GM12878 (cell line): ENCODE results near the gene DVL2. TPM values are rescaled to one million over a fixed set of nuclear protein-coding genes. Genes with fewer than 3 reads are reported as not detected.
A peak's percentile ranks its signal among the peaks of the same experiment; 100 is the strongest.

Source experiments
- ATAC-seq: fragments of 200-7000 bp; cut with Tn5 transposase; 3 replicates; pipeline ENCODE4 v1.9.1; 2020; ENCODE audit warnings: mild to moderate bottlenecking, moderate library complexity
- BruUV-seq: library from RNA; stranded (reverse); fragments of 400-500 nt; replicated peaks from 2 replicates; lab custom pipeline; 2021; lab: Mats Ljungman, UMichigan
- CTCF ChIA-PET: fragments of 300-600 bp; sonication (Branson Sonifier 250); formaldehyde crosslinking; extraction: SDS; loops from one replicate; lab custom pipeline; 2021; ENCODE audit warnings: inconsistent platforms; lab: Yijun Ruan, JAX
- POLR2A ChIA-PET: fragments of 350-600 bp; formaldehyde crosslinking; extraction: SDS; loops from one replicate; lab custom pipeline; 2021; ENCODE audit warnings: inconsistent platforms; lab: Charles Lee
- RAD21 ChIA-PET: fragments of 300-600 bp; sonication (Branson Sonifier 250); formaldehyde crosslinking; loops from one replicate; lab custom pipeline; 2023; ENCODE audit warnings: antibody characterized with exemption; ENCODE audit not compliant: unreplicated experiment; lab: Charles Lee
- SMC1A ChIA-PET: fragments of 300-600 bp; sonication (Branson Sonifier 250); formaldehyde crosslinking; loops from one replicate; lab custom pipeline; 2023; ENCODE audit not compliant: unreplicated experiment, uncharacterized antibody; lab: Charles Lee
- DNase-seq: peaks from one replicate; pipeline ENCODE4 v3.0.0-alpha.2; 2011; ENCODE audit warnings: low read depth, low spot score
- FAIRE-seq: peaks from 3 replicates; lab custom pipeline; 2011; peaks lifted over from hg19 to GRCh38; lab: Jason Lieb, UNC
- H2AFZ ChIP-seq: 2 replicates; pipeline ENCODE4 v1.6.0; 2011; ENCODE audit warnings: low read depth, low read length, control low read depth; ENCODE audit not compliant: control insufficient read depth
- H3K27ac ChIP-seq: 2 replicates; pipeline ENCODE4 v1.5.1; 2011; ENCODE audit warnings: control low read depth; ENCODE audit not compliant: control insufficient read depth, insufficient read depth
- H3K27me3 ChIP-seq, 2 experiments: replicated peaks in 1 of 2; 2 replicates each; pipeline versions ENCODE4 v1.6.0 to v1.6.1; 2011; ENCODE audit warnings: low read length in 1 of 2; ENCODE audit not compliant: control insufficient read depth in 2 of 2, insufficient read depth in 2 of 2
- H3K36me3 ChIP-seq, 2 experiments: 2 replicates each; pipeline ENCODE4 v1.5.1; 2011; ENCODE audit warnings: low read length in 1 of 2; ENCODE audit not compliant: control insufficient read depth in 2 of 2, insufficient read depth in 2 of 2
- H3K4me1 ChIP-seq: 2 replicates; pipeline ENCODE4 v1.6.1; 2011; ENCODE audit warnings: mild to moderate bottlenecking, low read length, moderate library complexity, mixed read lengths; ENCODE audit not compliant: control insufficient read depth, insufficient read depth
- H3K4me2 ChIP-seq: 2 replicates; pipeline ENCODE4 v1.6.0; 2011; ENCODE audit warnings: control low read depth; ENCODE audit not compliant: control insufficient read depth, insufficient read depth
- H3K4me3 ChIP-seq: fragments of 200-600 bp; sonication (generic); 2 replicates; pipeline ENCODE4 v1.5.1; 2016
- H3K79me2 ChIP-seq: 2 replicates; pipeline ENCODE4 v1.6.0; 2011; ENCODE audit warnings: low read length; ENCODE audit not compliant: control insufficient read depth, insufficient read depth
- H3K9ac ChIP-seq: 2 replicates; pipeline ENCODE4 v1.8.0; 2011; ENCODE audit warnings: low read length, control low read depth, mixed read lengths; ENCODE audit not compliant: control insufficient read depth, insufficient read depth
- H3K9me3 ChIP-seq: replicated peaks from 3 replicates; pipeline ENCODE4 v1.5.1; 2011; ENCODE audit warnings: mild to moderate bottlenecking, low read length; ENCODE audit not compliant: control insufficient read depth, insufficient read depth
- H4K20me1 ChIP-seq: 2 replicates; pipeline ENCODE4 v1.6.0; 2011; ENCODE audit not compliant: control insufficient read depth, insufficient read depth
- BHLHE40 ChIP-seq, 2 experiments: fragments of 450-650 bp in 1 of 2; IDR thresholded peaks; 2 replicates each; pipeline ENCODE4 v1.6.1; 2011 to 2017; ENCODE audit warnings: low read depth in 2 of 2, borderline replicate concordance in 1 of 2, improper control_type of control experiment in 1 of 2, low read length in 1 of 2, mild to moderate bottlenecking in 1 of 2
- EGR1 ChIP-seq, 2 experiments: IDR thresholded peaks; 1 replicate in 1 of 2; 2 replicates in 1 of 2; pipeline ENCODE4 v1.6.1; 2011 to 2012; ENCODE audit warnings: low read depth in 2 of 2, low read length in 2 of 2, borderline replicate concordance in 1 of 2, mild to moderate bottlenecking in 1 of 2, moderate library complexity in 1 of 2
- YY1 ChIP-seq: IDR thresholded peaks from 2 replicates; pipeline ENCODE4 v1.6.1; 2011; ENCODE audit warnings: low read depth, mild to moderate bottlenecking, low read length
- WGBS: methylation state at CpG from one replicate; pipeline ENCODE4 v1.1.6; 2016; ENCODE audit warnings: low lambda C conversion rate; ENCODE audit not compliant: insufficient replicate concordance, insufficient coverage; ENCODE audit errors: missing lambda C conversion rate; 5-methylcytosine and 5-hydroxymethylcytosine counted together
- in situ Hi-C: fragments of 300-500 bp; cut with MboI; formaldehyde crosslinking; loops from 9 replicates; pipeline ENCODE4 v1.14.3; 2018; ENCODE audit warnings: mixed read lengths
- intact Hi-C: fragments of 100-400 bp; cut with micrococcal nuclease; formaldehyde crosslinking; loops from one replicate; pipeline ENCODE4 v1.14.2; 2022; ENCODE audit not compliant: unreplicated experiment
- polyA plus RNA-seq, 11 experiments: library from polyadenylated mRNA; depleted of rRNA in 4 of 11; unstranded in 6 of 11; stranded (reverse) in 5 of 11; fragments of >200 nt; fragmentation: Nextera tagmentation in 4 of 11; fragmentation: Illumina TruSeq in 1 of 11; extraction: Ambion mirVana in 4 of 11; extraction: Trizol in 1 of 11; gene quantifications; 1 replicate in 1 of 11; 2 replicates in 10 of 11; pipeline versions ENCODE4 v1.2.1 to v1.2.3, GENCODE V29; 2011 to 2016; ENCODE audit warnings: inconsistent platforms in 2 of 11, missing spikeins in 2 of 11, low read depth in 1 of 11
- total RNA-seq, 4 experiments: library from RNA; depleted of rRNA in 3 of 4; stranded (reverse); fragments of >200 nt in 3 of 4; fragmentation: Illumina TruSeq in 1 of 4; extraction: Trizol in 1 of 4; gene quantifications; 2 replicates each; pipeline versions ENCODE4 v1.2.1 to v1.2.3, GENCODE V29; 2013 to 2021
- TF ChIP-seq, protein P1 (sequence below): fragments of 150-350 bp; IDR thresholded peaks from 2 replicates; pipeline ENCODE4 v1.6.1; 2016; ENCODE audit warnings: low read depth, low read length

The DVL2 gene
- total and polyA plus RNA-seq, 10 of the 15 experiments (the other 5 are each of a cell fraction or from before 2014, with no cell fraction given) = 0.97 to 44.8 (median 23.2) TPM

DNA sequence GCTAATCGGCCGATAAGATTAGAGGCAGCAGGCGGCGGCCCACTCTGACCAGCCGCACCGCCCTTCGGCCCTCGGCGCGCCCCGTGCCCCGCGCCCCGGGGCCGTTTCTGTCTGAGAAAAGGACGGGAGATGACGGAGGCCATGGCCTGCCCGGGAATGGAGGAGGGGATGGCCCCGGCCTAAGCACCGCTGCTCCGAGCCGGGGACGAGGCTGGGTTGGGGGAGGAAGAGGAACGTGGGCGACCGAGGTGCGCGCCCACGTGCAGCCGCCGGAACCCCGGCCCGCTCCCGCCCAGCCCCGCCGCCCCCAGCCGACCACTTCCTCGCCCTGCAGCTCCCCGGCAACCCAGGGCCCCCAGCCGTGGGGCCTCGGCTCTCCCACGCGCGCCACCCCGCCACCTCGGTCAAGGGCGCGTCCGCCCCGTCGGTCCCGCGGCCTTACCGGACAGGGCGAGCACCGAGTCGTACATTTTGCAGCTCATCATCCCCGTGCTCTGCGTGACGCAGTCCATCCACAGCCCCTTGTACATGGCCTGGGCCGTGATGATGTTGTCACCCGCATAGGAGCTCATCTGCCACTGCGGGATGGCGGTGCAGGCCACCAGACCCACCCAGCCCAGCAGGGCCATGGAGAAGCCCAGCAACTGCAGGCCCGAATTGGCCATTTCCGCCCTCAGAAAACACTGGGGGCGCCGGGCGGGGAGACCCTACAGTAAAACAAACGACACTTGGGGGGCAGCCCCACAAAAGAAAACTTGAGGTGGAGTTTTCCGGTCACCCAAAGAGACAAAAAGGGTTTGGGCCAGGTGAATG, 27.3 kb upstream of the DVL2 start:
- Histone ChIP-seq H3K4me1 (peaks cover 17% of the 10 kb centered on the region), H3K4me2 (peak overlapping the region; percentile 86), H3K27ac (no peak overlapping the region), H3K9me3 (no peaks in the 10 kb centered on the region), H3K36me3 (peaks cover 0 to 3% of the 10 kb centered on the region in 2 experiments; a peak in 1 of 4 replicates), H4K20me1 (no peaks in the 10 kb centered on the region), H3K79me2 (no peaks in the 10 kb centered on the region), H2AFZ (peak overlapping the region; percentile 65), H3K27me3 (peaks cover 3 to 5% of the 10 kb centered on the region in 2 experiments; a peak in 2 of 4 replicates), H3K4me3 (peak overlapping the region; percentile 64), H3K9ac (peak overlapping the region; percentile 43)
- FAIRE-seq (no peak), ATAC-seq (peak; percentile 48), DNase-seq (no peak)
- in situ Hi-C loops (no loop called here), intact Hi-C loops (no loop called here)
- RAD21 ChIA-PET = no interaction called here
- POLR2A ChIA-PET = no interaction called here
- SMC1A ChIA-PET = no interaction called here
- no TSS peak for BruUV-seq
- CTCF ChIA-PET = no interaction called here
- WGBS = 32% methylated on average over 47 of the region's 71 CpGs
- peak in 1 of 2 experiments; percentile 37; a peak in 1 of 4 replicates for TF ChIP-seq BHLHE40 (IDR thresholded peaks at IDR 0.05; ENCODE audit: borderline replicate concordance in 1 of 2, low read depth in 2 of 2, low read length in 1 of 2)
- TF ChIP-seq, protein P1, sequence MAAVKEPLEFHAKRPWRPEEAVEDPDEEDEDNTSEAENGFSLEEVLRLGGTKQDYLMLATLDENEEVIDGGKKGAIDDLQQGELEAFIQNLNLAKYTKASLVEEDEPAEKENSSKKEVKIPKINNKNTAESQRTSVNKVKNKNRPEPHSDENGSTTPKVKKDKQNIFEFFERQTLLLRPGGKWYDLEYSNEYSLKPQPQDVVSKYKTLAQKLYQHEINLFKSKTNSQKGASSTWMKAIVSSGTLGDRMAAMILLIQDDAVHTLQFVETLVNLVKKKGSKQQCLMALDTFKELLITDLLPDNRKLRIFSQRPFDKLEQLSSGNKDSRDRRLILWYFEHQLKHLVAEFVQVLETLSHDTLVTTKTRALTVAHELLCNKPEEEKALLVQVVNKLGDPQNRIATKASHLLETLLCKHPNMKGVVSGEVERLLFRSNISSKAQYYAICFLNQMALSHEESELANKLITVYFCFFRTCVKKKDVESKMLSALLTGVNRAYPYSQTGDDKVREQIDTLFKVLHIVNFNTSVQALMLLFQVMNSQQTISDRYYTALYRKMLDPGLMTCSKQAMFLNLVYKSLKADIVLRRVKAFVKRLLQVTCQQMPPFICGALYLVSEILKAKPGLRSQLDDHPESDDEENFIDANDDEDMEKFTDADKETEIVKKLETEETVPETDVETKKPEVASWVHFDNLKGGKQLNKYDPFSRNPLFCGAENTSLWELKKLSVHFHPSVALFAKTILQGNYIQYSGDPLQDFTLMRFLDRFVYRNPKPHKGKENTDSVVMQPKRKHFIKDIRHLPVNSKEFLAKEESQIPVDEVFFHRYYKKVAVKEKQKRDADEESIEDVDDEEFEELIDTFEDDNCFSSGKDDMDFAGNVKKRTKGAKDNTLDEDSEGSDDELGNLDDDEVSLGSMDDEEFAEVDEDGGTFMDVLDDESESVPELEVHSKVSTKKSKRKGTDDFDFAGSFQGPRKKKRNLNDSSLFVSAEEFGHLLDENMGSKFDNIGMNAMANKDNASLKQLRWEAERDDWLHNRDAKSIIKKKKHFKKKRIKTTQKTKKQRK = no peak
- TF ChIP-seq YY1 = no peak
- peak in 1 of 2 experiments; percentile 73; a peak in 1 of 3 replicates for TF ChIP-seq EGR1 (IDR thresholded peaks at IDR 0.05; ENCODE audit: borderline replicate concordance in 1 of 2, low read depth in 2 of 2, low read length in 2 of 2)
- TF ChIP-seq, all 136 proteins: peak for 2
